Hematopoietic multipotent progenitor cell treated with erythropoietin and hydrocortisone succinate and interleukin-3 and kit ligand, for 17 days (in vitro differentiated cells): ENCODE data around the gene PLCG2.
"Not testable (repeated sequence)": the region's sequence is repeated elsewhere in the genome, so short reads cannot be mapped to it uniquely, and the experiment has no call there.

Source experiments
- DNase-seq: peaks from one replicate; pipeline ENCODE4 v3.0.0-alpha.2; 2015; ENCODE audit warnings: low spot score

Gene PLCG2

DNA sequence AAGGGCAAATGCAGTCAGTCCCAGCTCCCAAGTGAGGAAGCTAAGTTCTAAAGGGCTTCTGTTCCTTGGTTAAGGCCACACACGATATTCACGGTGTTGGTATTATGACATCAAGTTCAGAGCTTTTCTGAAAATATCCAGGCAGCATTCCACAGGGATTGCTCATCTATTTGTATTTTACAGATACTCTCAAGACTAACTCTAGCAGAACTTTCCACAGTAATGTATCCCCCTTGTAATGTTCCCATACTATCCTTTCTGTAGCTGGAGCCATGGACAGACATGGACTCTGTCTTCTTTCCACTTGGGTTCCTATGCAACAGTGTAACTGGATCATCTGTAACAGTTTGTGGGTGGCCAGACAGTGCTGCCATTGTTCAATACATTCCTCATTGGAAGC is 218.6 kb downstream of the PLCG2 start:
- no peak for DNase-seq

DNA sequence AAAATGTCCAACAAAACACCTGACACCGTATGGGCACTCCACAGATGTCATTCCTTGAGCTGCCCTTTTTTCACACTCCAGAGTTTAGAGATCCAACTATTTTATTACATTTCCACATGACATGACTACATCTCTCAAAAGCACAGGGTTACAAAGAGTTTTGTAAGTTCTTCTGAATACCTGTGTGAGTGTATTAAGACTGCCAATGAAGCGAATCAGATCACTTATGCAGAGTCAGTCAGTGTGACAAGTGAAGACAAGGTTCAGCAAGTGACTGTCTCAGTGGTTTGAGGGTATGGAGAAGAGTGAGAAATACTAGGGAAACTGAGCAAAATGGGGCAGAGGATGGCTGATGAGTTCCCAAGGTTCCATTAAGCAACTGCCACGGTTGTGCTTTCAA is 223.7 kb downstream of the PLCG2 start:
- no peak for DNase-seq

DNA sequence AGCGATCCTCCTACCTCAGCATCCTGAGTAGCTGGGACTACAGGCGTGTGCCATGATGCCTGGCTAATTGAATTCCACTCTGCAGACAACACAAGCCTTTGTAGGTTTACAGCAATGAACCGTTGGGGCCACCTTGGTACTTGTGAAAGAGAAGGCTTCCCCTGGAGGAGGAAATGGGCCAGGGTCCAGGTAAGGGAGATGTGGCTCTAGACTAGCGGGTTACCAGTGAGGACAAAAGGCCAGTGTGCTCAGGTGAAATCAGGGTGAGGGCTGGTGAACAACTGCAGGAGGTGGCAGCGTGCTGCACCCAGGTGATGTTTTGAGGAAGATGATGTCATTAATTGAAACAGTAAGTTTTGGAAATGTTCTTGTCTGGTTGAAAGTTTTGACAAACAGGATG is 225.5 kb downstream of the PLCG2 start:
- DNase-seq: no peak

DNA sequence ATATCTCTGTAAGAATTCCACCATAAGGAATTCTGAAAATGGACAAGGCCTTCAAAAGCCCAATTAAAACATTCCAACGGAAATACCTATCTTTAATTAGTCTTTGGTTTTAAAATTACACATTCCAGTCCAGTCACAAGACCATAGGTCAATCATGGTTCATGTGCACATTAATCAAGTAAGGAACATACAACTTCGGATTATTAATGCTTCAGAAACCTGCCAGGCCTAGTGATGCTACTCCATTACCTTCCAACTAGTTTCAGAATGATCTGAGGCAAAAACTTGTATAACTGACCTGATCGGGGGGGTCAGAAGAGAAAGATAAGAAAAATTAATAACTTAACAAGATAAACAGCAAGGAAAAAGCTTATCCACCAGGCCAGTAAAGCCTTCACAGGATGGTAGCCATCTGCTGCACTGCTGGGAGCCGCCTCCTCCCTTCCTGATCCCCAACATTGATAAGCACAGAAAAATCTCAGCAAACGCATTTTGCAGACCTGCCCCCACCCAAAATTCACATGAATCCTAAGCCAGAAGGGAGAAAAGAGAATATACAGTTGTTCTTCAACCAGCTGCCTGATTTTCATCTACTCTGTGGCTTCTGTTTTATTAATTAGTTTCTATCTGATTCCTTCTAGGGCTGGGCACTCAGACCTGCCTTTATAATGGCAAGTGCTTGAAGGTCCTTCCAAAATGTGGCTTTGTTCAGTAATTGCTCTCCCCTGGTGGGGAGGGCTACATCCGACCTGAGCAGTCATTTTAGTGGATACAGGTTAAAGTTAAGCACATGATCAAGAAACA is 226.1 kb downstream of the PLCG2 start:
- no peak for DNase-seq

DNA sequence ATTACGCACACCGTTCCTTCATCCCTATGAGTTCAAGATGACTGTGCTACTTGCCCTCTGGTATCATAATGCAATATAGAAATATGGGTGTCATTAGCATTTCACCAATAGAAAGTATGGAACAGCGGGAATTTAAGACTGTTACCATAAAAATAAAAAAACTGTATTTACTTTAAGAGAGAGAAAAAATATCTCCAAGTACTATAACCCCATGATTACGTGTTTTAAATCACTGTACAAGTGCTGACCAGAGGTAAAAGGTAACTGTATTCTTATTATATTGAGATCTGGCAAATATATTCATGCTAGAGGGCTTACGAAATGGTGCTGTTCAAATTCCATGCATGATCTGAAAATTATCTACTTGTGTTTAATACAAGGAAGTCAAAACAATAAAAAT is 226.9 kb downstream of the PLCG2 start:
- no peak for DNase-seq

DNA sequence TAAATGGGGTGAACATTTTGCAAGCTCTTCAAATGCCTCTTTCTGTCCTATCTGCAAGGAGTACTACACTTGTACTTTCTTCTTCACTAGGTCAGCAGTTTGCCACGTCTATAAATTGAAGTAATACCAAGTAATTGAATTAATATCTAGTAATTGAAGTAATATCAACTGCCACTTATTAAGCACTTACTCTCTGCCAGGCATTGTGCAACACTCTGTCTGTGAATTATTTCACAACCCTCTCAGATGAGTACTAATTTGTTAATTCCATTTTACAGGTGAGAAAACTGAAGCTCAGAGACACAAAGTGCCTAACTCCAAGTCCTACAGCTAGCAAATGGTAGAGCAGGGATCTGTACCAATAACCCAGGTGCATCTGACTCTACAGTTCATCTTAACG is 228.1 kb downstream of the PLCG2 start:
- DNase-seq: no peak

DNA sequence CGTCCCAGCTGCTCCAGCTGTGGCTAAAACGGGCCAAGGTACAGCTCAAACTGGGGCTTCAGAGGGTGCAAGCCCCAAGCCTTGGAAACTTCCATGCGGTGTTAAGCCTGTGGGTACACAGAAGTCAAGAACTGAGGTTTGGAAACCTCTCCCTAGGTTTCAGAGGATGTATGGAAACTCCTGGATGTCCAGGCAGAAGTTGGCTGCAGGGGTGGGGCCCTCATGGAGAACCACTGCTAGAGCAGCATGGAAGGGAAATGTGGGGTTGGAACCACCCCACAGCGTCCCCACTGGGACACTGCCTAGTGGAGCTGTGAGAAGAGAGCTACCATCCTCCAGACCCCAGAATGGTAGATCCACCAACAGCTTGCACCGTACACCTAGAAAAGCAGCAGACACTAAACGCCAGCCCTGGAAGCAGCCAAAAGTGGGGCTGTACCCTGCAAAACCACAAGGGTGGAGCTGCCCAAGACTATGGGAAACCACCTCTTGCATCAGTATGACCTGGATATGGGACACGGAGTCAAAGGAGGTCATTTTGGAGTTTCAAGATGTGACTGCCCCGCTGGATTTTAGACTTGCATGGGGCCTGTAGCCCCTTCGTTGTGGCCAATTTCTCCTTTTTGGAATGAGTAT is 230.0 kb downstream of the PLCG2 start:
- DNase-seq: no peak

DNA sequence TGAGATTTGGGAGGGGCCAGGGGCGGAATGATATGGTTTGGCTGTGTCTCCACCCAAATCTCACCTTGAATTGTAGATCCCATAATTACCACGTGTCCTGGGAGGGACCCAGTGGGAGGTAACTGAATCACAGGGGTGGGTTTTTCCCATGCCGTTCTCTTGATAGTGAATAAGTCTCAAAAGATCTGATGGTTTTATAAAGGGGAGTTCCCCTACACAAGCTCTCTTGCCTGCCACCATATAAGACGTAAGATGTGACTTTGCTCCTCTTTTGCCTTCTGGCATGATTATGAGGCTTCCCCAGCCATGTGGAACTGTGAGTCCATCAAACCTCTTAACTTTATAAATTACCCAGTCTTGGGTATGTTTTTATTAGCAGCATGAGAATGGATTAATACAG is 230.7 kb downstream of the PLCG2 start:
- DNase-seq: not testable (repeated sequence)

DNA sequence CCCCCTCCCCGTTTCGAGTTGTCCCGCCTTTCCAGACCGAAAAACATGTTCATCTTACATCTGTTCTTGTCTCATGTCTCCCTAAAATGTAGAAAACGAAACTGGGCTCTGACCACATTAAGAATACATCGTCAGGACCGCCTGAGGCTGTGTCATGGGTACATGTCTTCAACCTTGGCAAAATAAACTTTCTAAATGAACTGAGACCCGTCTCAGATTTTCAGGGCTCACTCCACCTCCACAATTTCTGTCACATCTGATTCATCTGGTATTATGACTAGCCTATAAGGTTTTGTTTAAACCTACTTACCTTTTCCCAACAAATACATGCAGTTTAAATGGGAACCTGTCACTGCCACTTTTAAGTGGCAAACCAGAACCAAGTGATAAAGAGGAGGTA is 231.6 kb downstream of the PLCG2 start:
- DNase-seq: no peak

DNA sequence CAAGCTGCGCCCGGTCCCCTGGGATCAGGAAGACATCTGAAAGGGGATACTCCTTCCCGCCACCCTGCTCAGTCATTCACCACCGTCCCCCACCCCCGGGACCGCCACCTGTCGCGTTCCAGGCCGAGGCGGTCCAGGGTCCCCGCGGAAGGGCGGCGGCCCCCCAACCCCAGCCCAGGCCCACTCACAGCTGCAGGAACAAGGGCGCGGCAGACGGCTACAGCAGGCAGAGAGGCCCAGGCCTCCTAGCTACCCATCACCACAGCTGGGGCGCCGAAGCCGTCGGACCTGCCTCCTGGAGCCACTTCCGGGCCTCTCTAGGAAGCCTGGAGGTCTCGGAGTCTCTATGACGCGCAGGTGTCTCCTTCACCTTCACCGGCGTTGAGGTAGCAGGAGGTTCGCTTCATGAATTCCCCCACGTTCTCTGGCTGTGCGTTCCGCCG is 232.1 kb downstream of the PLCG2 start, which contains the start of gene SDR42E1:
Gene SDR42E1 (minus strand): TSS at position 272 of the 443 bp plus-strand sequence. CDS start 10,612 bp downstream, outside the sequence.
- DNase-seq: no peak
